ENCODE results near the gene MBD6. TPM values are rescaled to one million over a fixed set of nuclear protein-coding genes. Genes with fewer than 3 reads are reported as not detected.
"Not testable (repeated sequence)": the region's sequence is repeated elsewhere in the genome, so short reads cannot be mapped to it uniquely, and the experiment has no call there.

Gene MBD6
- total RNA-seq, 1 donor from 2014 or later: 50.5 TPM

- peak; percentile 24 for ATAC-seq
Measured at GRCh38 chr12:57488402-57489156, 34.0 kb upstream of the MBD6 start.

GRCh38 chr12:57489157-57489641 lies 33.4 kb upstream of the MBD6 start:
- no peak for ATAC-seq

GRCh38 chr12:57490126-57490525 lies 32.5 kb upstream of the MBD6 start:
- no peak for ATAC-seq

- ATAC-seq: no peak
Measured at GRCh38 chr12:57491393-57492280, 31.0 kb upstream of the MBD6 start.

- not testable (repeated sequence) for ATAC-seq
Measured at GRCh38 chr12:57495051-57495701, 27.4 kb upstream of the MBD6 start.

- no peak for ATAC-seq
Measured at GRCh38 chr12:57496822-57497221, 25.8 kb upstream of the MBD6 start.

GRCh38 chr12:57497223-57498131 lies 25.1 kb upstream of the MBD6 start:
- peak; percentile 24 for ATAC-seq

GRCh38 chr12:57498132-57498502 lies 24.5 kb upstream of the MBD6 start:
- peak; percentile 27 for ATAC-seq

GRCh38 chr12:57498571-57498970 lies 24.1 kb upstream of the MBD6 start:
- ATAC-seq: peak; percentile 9

GRCh38 chr12:57500213-57500612 lies 22.4 kb upstream of the MBD6 start:
- no peak for ATAC-seq

GRCh38 chr12:57502311-57502969 lies 20.2 kb upstream of the MBD6 start:
- ATAC-seq: not testable (repeated sequence)

- not testable (repeated sequence) for ATAC-seq
Measured at GRCh38 chr12:57506541-57506940, 16.1 kb upstream of the MBD6 start.

GRCh38 chr12:57507796-57508195 lies 14.8 kb upstream of the MBD6 start:
- not testable (repeated sequence) for ATAC-seq

- no peak for ATAC-seq
Measured at GRCh38 chr12:57511161-57511560, 11.5 kb upstream of the MBD6 start.

- ATAC-seq: no peak
Measured at GRCh38 chr12:57511588-57512325, 10.9 kb upstream of the MBD6 start.

- ATAC-seq: no peak
Measured at GRCh38 chr12:57512665-57513064, 10.0 kb upstream of the MBD6 start.

GRCh38 chr12:57513266-57513665 lies 9.4 kb upstream of the MBD6 start:
- ATAC-seq: no peak

GRCh38 chr12:57513677-57514076 lies 8.9 kb upstream of the MBD6 start:
- not testable (repeated sequence) for ATAC-seq

GRCh38 chr12:57514246-57514645 lies 8.4 kb upstream of the MBD6 start:
- not testable (repeated sequence) for ATAC-seq

- ATAC-seq: no peak
Measured at GRCh38 chr12:57514720-57515407, 7.8 kb upstream of the MBD6 start.

Measured in esophagus mucosa (tissue), 1 donor.